ENCODE measurements around the gene RAB3B. TPM values are rescaled to one million over a fixed set of nuclear protein-coding genes. Genes with fewer than 3 reads are reported as not detected.

RAB3B gene
- total and polyA plus RNA-seq, 4 experiments from 2014 or later = 0.06 TPM; not detected in 2

GRCh38 chr1:51989582-51990477 is 670 bp downstream of the RAB3B start:
- CTCF ChIA-PET (ENCODE audit: partially characterized antibody) = no interaction called here
- POLR2A ChIA-PET (ENCODE audit: partially characterized antibody) = interaction anchor here (1.2 kb wide), 1 partner anchor 110 kb away, joined by 3 read pairs; no protein-coding TSS in a partner anchor
- intact Hi-C loops (cut with micrococcal nuclease) = no loop called here
- Mint-ChIP-seq H3K36me3 (no peaks in the 10 kb centered on the region), H3K27me3 (peaks cover 25 to 27% of the 10 kb centered on the region in 2 donors), H3K4me3 (peak overlapping the region; percentile 59 to 77 (median 68)), H3K4me1 (peaks cover 9 to 23% (median 13%) of the 10 kb centered on the region in 4 donors), H3K27ac (peak overlapping the region in 2 of 7 donors; percentile 51 to 77), H3K9me3 (no peaks in the 10 kb centered on the region)
- Histone ChIP-seq H3K4me1 (ENCODE audit: insufficient read depth, low read length) (peaks cover 8% of the 10 kb centered on the region), H3K27me3 (ENCODE audit: insufficient read depth, low read length) (peaks cover 18% of the 10 kb centered on the region), H3K27ac (ENCODE audit: low read depth, low read length) (no peak overlapping the region), H3K9me3 (ENCODE audit: control insufficient read depth in 1 of 2, low read length in 2 of 2) (no peaks in the 10 kb centered on the region), H3K36me3 (ENCODE audit: insufficient read depth, low read length) (no peaks in the 10 kb centered on the region), H3K4me3 (ENCODE audit: low read length in 2 of 2) (peak overlapping the region in 1 of 2 donors; percentile 49)
- peak in 1 of 5 donors; percentile 37 for DNase-seq

- Histone ChIP-seq H3K36me3 (ENCODE audit: insufficient read depth, low read length) (no peaks in the 10 kb centered on the region), H3K27me3 (ENCODE audit: insufficient read depth, low read length) (peaks cover 18% of the 10 kb centered on the region), H3K4me3 (ENCODE audit: low read length in 2 of 2) (no peak overlapping the region), H3K9me3 (ENCODE audit: control insufficient read depth in 1 of 2, low read length in 2 of 2) (no peaks in the 10 kb centered on the region), H3K27ac (ENCODE audit: low read depth, low read length) (no peak overlapping the region), H3K4me1 (ENCODE audit: insufficient read depth, low read length) (peaks cover 8% of the 10 kb centered on the region)
- Mint-ChIP-seq H3K4me3 (peak overlapping the region in 3 of 8 donors; percentile 31 to 44 (median 43)), H3K9me3 (no peaks in the 10 kb centered on the region), H3K27ac (peak overlapping the region in 1 of 7 donors; percentile 30), H3K36me3 (no peaks in the 10 kb centered on the region), H3K4me1 (peaks cover 9 to 23% (median 13%) of the 10 kb centered on the region in 4 donors), H3K27me3 (peaks cover 21 to 23% of the 10 kb centered on the region in 2 donors)
- CTCF ChIA-PET (ENCODE audit: partially characterized antibody) = no interaction called here
- POLR2A ChIA-PET (ENCODE audit: partially characterized antibody) = no interaction called here
- DNase-seq = no peak
- intact Hi-C loops (cut with micrococcal nuclease) = no loop called here
Measured at GRCh38 chr1:51988254-51988653, 2.2 kb downstream of the RAB3B start.

- intact Hi-C loops (cut with micrococcal nuclease) = no loop called here
- Histone ChIP-seq H3K9me3 (ENCODE audit: control insufficient read depth in 1 of 2, low read length in 2 of 2) (no peaks in the 10 kb centered on the region), H3K36me3 (ENCODE audit: insufficient read depth, low read length) (no peaks in the 10 kb centered on the region), H3K4me3 (ENCODE audit: low read length in 2 of 2) (no peak overlapping the region), H3K27ac (ENCODE audit: low read depth, low read length) (no peak overlapping the region), H3K27me3 (ENCODE audit: insufficient read depth, low read length) (peaks cover 5% of the 10 kb centered on the region), H3K4me1 (ENCODE audit: insufficient read depth, low read length) (peaks cover 8% of the 10 kb centered on the region)
- ChIA-PET POLR2A (ENCODE audit: partially characterized antibody) (no interaction called here), CTCF (ENCODE audit: partially characterized antibody) (interaction anchor here (1.5 kb wide), 1 partner anchor 12 kb away, joined by 3 read pairs; no protein-coding TSS in a partner anchor)
- Mint-ChIP-seq H3K4me1 (peaks cover 7 to 23% (median 11%) of the 10 kb centered on the region in 4 donors), H3K9me3 (no peaks in the 10 kb centered on the region), H3K4me3 (no peak overlapping the region), H3K36me3 (no peaks in the 10 kb centered on the region), H3K27ac (no peak overlapping the region), H3K27me3 (peaks cover 8 to 9% of the 10 kb centered on the region in 2 donors)
- no peak for DNase-seq
Measured at GRCh38 chr1:51986718-51987117, 3.8 kb downstream of the RAB3B start.

GRCh38 chr1:51982161-51982560 is 8.3 kb downstream of the RAB3B start:
- Histone ChIP-seq H3K4me1 (ENCODE audit: insufficient read depth, low read length) (no peaks in the 10 kb centered on the region), H3K9me3 (ENCODE audit: control insufficient read depth in 1 of 2, low read length in 2 of 2) (no peaks in the 10 kb centered on the region), H3K4me3 (ENCODE audit: low read length in 2 of 2) (no peak overlapping the region), H3K27ac (ENCODE audit: low read depth, low read length) (no peak overlapping the region), H3K27me3 (ENCODE audit: insufficient read depth, low read length) (no peaks in the 10 kb centered on the region), H3K36me3 (ENCODE audit: insufficient read depth, low read length) (no peaks in the 10 kb centered on the region)
- Mint-ChIP-seq H3K27ac (no peak overlapping the region), H3K36me3 (no peaks in the 10 kb centered on the region), H3K27me3 (peaks cover 0 to 3% of the 10 kb centered on the region in 2 donors), H3K4me3 (no peak overlapping the region), H3K4me1 (no peaks in the 10 kb centered on the region), H3K9me3 (peaks cover 0 to 2% (median 0%) of the 10 kb centered on the region in 8 donors)
- intact Hi-C loops (cut with micrococcal nuclease) = no loop called here
- POLR2A ChIA-PET (ENCODE audit: partially characterized antibody) = no interaction called here
- no peak for DNase-seq
- CTCF ChIA-PET (ENCODE audit: partially characterized antibody) = no interaction called here

GRCh38 chr1:51981555-51981954 is 8.9 kb downstream of the RAB3B start:
- CTCF ChIA-PET (ENCODE audit: partially characterized antibody) = interaction anchor here (1.0 kb wide), 1 partner anchor 17 kb away, joined by 3 read pairs; no protein-coding TSS in a partner anchor
- H3K9me3 ChIP-seq (ENCODE audit: control insufficient read depth in 1 of 2, low read length in 2 of 2) = no peaks in the 10 kb centered on the region

GRCh38 chr1:51978099-51978498 is 12.4 kb downstream of the RAB3B start:
- Histone ChIP-seq H3K9me3 (ENCODE audit: control insufficient read depth in 1 of 2, low read length in 2 of 2) (no peaks in the 10 kb centered on the region), H3K4me1 (ENCODE audit: insufficient read depth, low read length) (no peaks in the 10 kb centered on the region), H3K27me3 (ENCODE audit: insufficient read depth, low read length) (no peaks in the 10 kb centered on the region), H3K36me3 (ENCODE audit: insufficient read depth, low read length) (no peaks in the 10 kb centered on the region), H3K27ac (ENCODE audit: low read depth, low read length) (no peak overlapping the region), H3K4me3 (ENCODE audit: low read length in 2 of 2) (no peak overlapping the region)
- no peak for DNase-seq
- intact Hi-C loops (cut with micrococcal nuclease) = no loop called here
- Mint-ChIP-seq H3K27me3 (peaks cover 0 to 7% of the 10 kb centered on the region in 2 donors), H3K4me1 (no peaks in the 10 kb centered on the region), H3K27ac (no peak overlapping the region), H3K4me3 (no peak overlapping the region), H3K36me3 (no peaks in the 10 kb centered on the region), H3K9me3 (peaks cover 0 to 2% (median 0%) of the 10 kb centered on the region in 8 donors)
- CTCF ChIA-PET (ENCODE audit: partially characterized antibody) = no interaction called here
- POLR2A ChIA-PET (ENCODE audit: partially characterized antibody) = no interaction called here

More at GRCh38 chr1:51981555-51981954, 8.9 kb downstream of the RAB3B start:
- DNase-seq = no peak
- POLR2A ChIA-PET (ENCODE audit: partially characterized antibody) = no interaction called here
- H3K4me3 ChIP-seq (ENCODE audit: low read length in 2 of 2) = no peak overlapping the region
- no peaks in the 10 kb centered on the region for H3K36me3 Mint-ChIP-seq
- no peak overlapping the region for H3K27ac Mint-ChIP-seq
- H3K4me3 Mint-ChIP-seq = no peak overlapping the region
- no peak overlapping the region for H3K27ac ChIP-seq (ENCODE audit: low read depth, low read length)
- H3K4me1 Mint-ChIP-seq = no peaks in the 10 kb centered on the region
- H3K4me1 ChIP-seq (ENCODE audit: insufficient read depth, low read length) = no peaks in the 10 kb centered on the region
- peaks cover 0 to 2% (median 0%) of the 10 kb centered on the region in 8 donors for H3K9me3 Mint-ChIP-seq
- no peaks in the 10 kb centered on the region for H3K27me3 ChIP-seq (ENCODE audit: insufficient read depth, low read length)
- H3K36me3 ChIP-seq (ENCODE audit: insufficient read depth, low read length) = no peaks in the 10 kb centered on the region
- peaks cover 0 to 5% of the 10 kb centered on the region in 2 donors for H3K27me3 Mint-ChIP-seq
- intact Hi-C loops (cut with micrococcal nuclease) = no loop called here

- intact Hi-C loops (cut with micrococcal nuclease) = no loop called here
- ChIA-PET CTCF (ENCODE audit: partially characterized antibody) (no interaction called here), POLR2A (ENCODE audit: partially characterized antibody) (no interaction called here)
- Histone ChIP-seq H3K4me1 (ENCODE audit: insufficient read depth, low read length) (no peaks in the 10 kb centered on the region), H3K36me3 (ENCODE audit: insufficient read depth, low read length) (no peaks in the 10 kb centered on the region), H3K4me3 (ENCODE audit: low read length in 2 of 2) (no peak overlapping the region), H3K27ac (ENCODE audit: low read depth, low read length) (no peak overlapping the region), H3K9me3 (ENCODE audit: control insufficient read depth in 1 of 2, low read length in 2 of 2) (no peaks in the 10 kb centered on the region), H3K27me3 (ENCODE audit: insufficient read depth, low read length) (no peaks in the 10 kb centered on the region)
- H3K27ac Mint-ChIP-seq = no peak overlapping the region
- no peaks in the 10 kb centered on the region for H3K36me3 Mint-ChIP-seq
- no peak for DNase-seq
- H3K4me3 Mint-ChIP-seq = no peak overlapping the region
- no peaks in the 10 kb centered on the region for H3K4me1 Mint-ChIP-seq
- H3K9me3 Mint-ChIP-seq = peaks cover 0 to 2% (median 0%) of the 10 kb centered on the region in 8 donors
- H3K27me3 Mint-ChIP-seq = peaks cover 0 to 7% of the 10 kb centered on the region in 2 donors
Measured at GRCh38 chr1:51976846-51977602, 13.5 kb downstream of the RAB3B start.
